BLaER1 (cell line): ENCODE results near the gene OBSCN.

Source experiments
- H3K27ac ChIP-seq: shearing (Covaris generic); formaldehyde crosslinking; 2 replicates; pipeline ENCODE4 v1.8.1; 2022
- H3K27me3 ChIP-seq: shearing (Covaris generic); formaldehyde crosslinking; 2 replicates; pipeline ENCODE4 v1.8.1; 2022
- H3K36me3 ChIP-seq: shearing (Covaris generic); formaldehyde crosslinking; 2 replicates; pipeline ENCODE4 v1.8.1; 2022
- H3K4me1 ChIP-seq: shearing (Covaris generic); formaldehyde crosslinking; 2 replicates; pipeline ENCODE4 v1.8.1; 2022
- H3K4me2 ChIP-seq: shearing (Covaris generic); formaldehyde crosslinking; 2 replicates; pipeline ENCODE4 v1.8.1; 2022
- H3K4me3 ChIP-seq: shearing (Covaris generic); formaldehyde crosslinking; 2 replicates; pipeline ENCODE4 v1.8.1; 2022
- H3K9ac ChIP-seq: shearing (Covaris generic); formaldehyde crosslinking; 2 replicates; pipeline ENCODE4 v1.8.1; 2022
- H3K9me3 ChIP-seq: shearing (Covaris generic); formaldehyde crosslinking; 2 replicates; pipeline ENCODE4 v1.8.1; 2022
- H4K20me1 ChIP-seq: shearing (Covaris generic); formaldehyde crosslinking; 2 replicates; pipeline ENCODE4 v1.8.1; 2022
- Cebpa-rat ChIP-seq: shearing (Covaris generic); IDR thresholded peaks from 2 replicates; pipeline ENCODE4 v1.8.1; 2022

The OBSCN gene

GRCh38 chr1:228354390-228355320 is 146.8 kb downstream of the OBSCN start:
- Histone ChIP-seq H3K4me3 (no peak overlapping the region), H3K4me2 (no peak overlapping the region), H3K9me3 (no peaks in the 10 kb centered on the region), H3K4me1 (no peaks in the 10 kb centered on the region), H4K20me1 (no peaks in the 10 kb centered on the region), H3K9ac (no peak overlapping the region), H3K27ac (no peak overlapping the region), H3K27me3 (no peaks in the 10 kb centered on the region), H3K36me3 (peaks cover 17% of the 10 kb centered on the region; the same call in 1 of the 2 replicates)
- no peak for TF ChIP-seq Cebpa-rat

- Histone ChIP-seq H3K27ac (no peak overlapping the region), H3K4me3 (no peak overlapping the region), H4K20me1 (no peaks in the 10 kb centered on the region), H3K36me3 (peaks cover 8% of the 10 kb centered on the region; the same call in 1 of the 2 replicates), H3K9me3 (no peaks in the 10 kb centered on the region), H3K9ac (no peak overlapping the region), H3K27me3 (no peaks in the 10 kb centered on the region), H3K4me2 (no peak overlapping the region), H3K4me1 (peaks cover 1% of the 10 kb centered on the region)
- no peak for TF ChIP-seq Cebpa-rat
Measured at GRCh38 chr1:228356897-228357680, 149.2 kb downstream of the OBSCN start.

- peaks cover 10% of the 10 kb centered on the region for H3K4me1 ChIP-seq
- H3K4me3 ChIP-seq = no peak overlapping the region
- H3K9ac ChIP-seq = no peak overlapping the region
- peaks cover under 1% of the 10 kb centered on the region; the same call in 1 of the 2 replicates for H3K36me3 ChIP-seq
- H3K9me3 ChIP-seq = no peaks in the 10 kb centered on the region
- H3K27me3 ChIP-seq = no peaks in the 10 kb centered on the region
- TF ChIP-seq Cebpa-rat = no peak
- H3K27ac ChIP-seq = no peak overlapping the region
- no peak overlapping the region for H3K4me2 ChIP-seq
- H4K20me1 ChIP-seq = no peaks in the 10 kb centered on the region
Measured at GRCh38 chr1:228358039-228358763, 150.4 kb downstream of the OBSCN start.

GRCh38 chr1:228358764-228359612 is 151.1 kb downstream of the OBSCN start:
- H3K36me3 ChIP-seq = no peaks in the 10 kb centered on the region
- H3K27me3 ChIP-seq = no peaks in the 10 kb centered on the region
- no peaks in the 10 kb centered on the region for H4K20me1 ChIP-seq
- H3K4me3 ChIP-seq = no peak overlapping the region
- TF ChIP-seq Cebpa-rat = no peak
- H3K27ac ChIP-seq = no peak overlapping the region
- no peak overlapping the region for H3K4me2 ChIP-seq
- H3K9me3 ChIP-seq = no peaks in the 10 kb centered on the region
- H3K4me1 ChIP-seq = peaks cover 10% of the 10 kb centered on the region
- H3K9ac ChIP-seq = no peak overlapping the region

- Histone ChIP-seq H3K27me3 (no peaks in the 10 kb centered on the region), H3K4me1 (peaks cover 10% of the 10 kb centered on the region), H4K20me1 (0 out of 2 replicates have a peak, but pooled peaks cover 4% of the 10 kb centered on the region), H3K4me2 (no peak overlapping the region), H3K4me3 (no peak overlapping the region), H3K36me3 (no peaks in the 10 kb centered on the region), H3K9ac (no peak overlapping the region), H3K9me3 (no peaks in the 10 kb centered on the region), H3K27ac (no peak overlapping the region)
- TF ChIP-seq Cebpa-rat = no peak
Measured at GRCh38 chr1:228359613-228360532, 152.0 kb downstream of the OBSCN start.

GRCh38 chr1:228360533-228361313 is 152.9 kb downstream of the OBSCN start:
- no peak for TF ChIP-seq Cebpa-rat
- Histone ChIP-seq H4K20me1 (0 out of 2 replicates have a peak, but pooled peaks cover 4% of the 10 kb centered on the region), H3K4me1 (peaks cover 10% of the 10 kb centered on the region), H3K36me3 (no peaks in the 10 kb centered on the region), H3K4me3 (no peak overlapping the region), H3K9me3 (no peaks in the 10 kb centered on the region), H3K4me2 (no peak overlapping the region), H3K9ac (no peak overlapping the region), H3K27me3 (no peaks in the 10 kb centered on the region), H3K27ac (no peak overlapping the region)

- H4K20me1 ChIP-seq = 0 out of 2 replicates have a peak, but pooled peaks cover 4% of the 10 kb centered on the region
- no peaks in the 10 kb centered on the region for H3K36me3 ChIP-seq
- no peak overlapping the region for H3K27ac ChIP-seq
- H3K4me2 ChIP-seq = no peak overlapping the region
- peaks cover 10% of the 10 kb centered on the region for H3K4me1 ChIP-seq
- TF ChIP-seq Cebpa-rat = no peak
- H3K4me3 ChIP-seq = no peak overlapping the region
- H3K9me3 ChIP-seq = no peaks in the 10 kb centered on the region
- no peak overlapping the region for H3K9ac ChIP-seq
- H3K27me3 ChIP-seq = no peaks in the 10 kb centered on the region
Measured at GRCh38 chr1:228361314-228362140, 153.7 kb downstream of the OBSCN start.
